PC-3 (cell line): ENCODE data around the gene DPP8. TPM values are rescaled to one million over a fixed set of nuclear protein-coding genes. Genes with fewer than 3 reads are reported as not detected.
A peak's percentile ranks its signal among the peaks of the same experiment; 100 is the strongest.

ENCODE experiments used
- ATAC-seq: fragments of 200-7000 bp; cut with Tn5 transposase; 2 replicates; pipeline ENCODE4 v1.9.1; 2020; ENCODE audit warnings: mild to moderate bottlenecking, moderate library complexity
- BruUV-seq: library from RNA; stranded (reverse); fragments of 400-500 nt; replicated peaks from 2 replicates; lab custom pipeline; 2021; lab: Mats Ljungman, UMichigan
- CTCF ChIA-PET: fragments of 300-600 bp; sonication (Branson Sonifier 250); formaldehyde crosslinking; loops from one replicate; lab custom pipeline; 2022; ENCODE audit warnings: antibody characterized with exemption; lab: Charles Lee
- POLR2A ChIA-PET: fragments of 300-600 bp; sonication (Branson Sonifier 250); formaldehyde crosslinking; loops from one replicate; lab custom pipeline; 2022; ENCODE audit warnings: antibody characterized with exemption; ENCODE audit not compliant: unreplicated experiment; lab: Charles Lee
- DNase-seq: peaks from one replicate; pipeline ENCODE4 v3.0.0-alpha.2; 2015
- H2AFZ ChIP-seq: fragments of 300-600 bp; sonication (generic); 2 replicates; pipeline ENCODE4 v1.6.0; 2016; ENCODE audit warnings: antibody characterized with exemption, low read length
- H3F3A ChIP-seq: fragments of 300-600 bp; sonication (generic); one replicate; pipeline ENCODE4 v1.6.0; 2017; ENCODE audit warnings: antibody characterized with exemption, low read length, control low read depth, mild to moderate bottlenecking; ENCODE audit not compliant: unreplicated experiment
- H3K27ac ChIP-seq: fragments of 300-600 bp; sonication (generic); 2 replicates; pipeline ENCODE4 v1.5.1; 2016; ENCODE audit warnings: mild to moderate bottlenecking, low read length
- H3K27me3 ChIP-seq: fragments of 300-600 bp; sonication (generic); 2 replicates; pipeline ENCODE4 v1.6.1; 2016; ENCODE audit warnings: low read length, mixed read lengths
- H3K36me3 ChIP-seq: fragments of 300-600 bp; sonication (generic); 2 replicates; pipeline ENCODE4 v1.6.1; 2016; ENCODE audit warnings: low read depth, mixed run types, low read length, mixed read lengths
- H3K4me1 ChIP-seq: fragments of 300-600 bp; sonication (generic); 2 replicates; pipeline ENCODE4 v1.5.1; 2016; ENCODE audit warnings: low read length; ENCODE audit not compliant: insufficient read depth
- H3K4me2 ChIP-seq: fragments of 300-600 bp; sonication (generic); 2 replicates; pipeline ENCODE4 v1.6.0; 2016; ENCODE audit warnings: low read length
- H3K4me3 ChIP-seq: fragments of 300-600 bp; sonication (generic); 2 replicates; pipeline ENCODE4 v1.5.1; 2016; ENCODE audit warnings: mild to moderate bottlenecking, low read length, mixed read lengths
- H3K79me2 ChIP-seq: fragments of 300-600 bp; sonication (generic); 2 replicates; pipeline ENCODE4 v1.6.1; 2017; ENCODE audit warnings: low read length, mixed read lengths
- H3K9ac ChIP-seq: fragments of 300-600 bp; sonication (generic); 2 replicates; pipeline ENCODE4 v1.6.0; 2016; ENCODE audit warnings: mild to moderate bottlenecking, low read length
- H3K9me2 ChIP-seq: fragments of 300-600 bp; sonication (generic); replicated peaks from 2 replicates; pipeline ENCODE4 v1.6.1; 2016; ENCODE audit warnings: mixed run types, low read length, mixed read lengths
- H3K9me3 ChIP-seq: fragments of 300-600 bp; sonication (generic); 2 replicates; pipeline ENCODE4 v1.6.1; 2016; ENCODE audit warnings: low read length, mixed read lengths
- H4K20me1 ChIP-seq: fragments of 300-600 bp; sonication (generic); 2 replicates; pipeline ENCODE4 v1.6.1; 2016; ENCODE audit warnings: low read length, mixed read lengths
- CTCF ChIP-seq: fragments of 300-600 bp; sonication (generic); conservative IDR thresholded peaks from 2 replicates; pipeline ENCODE4 v1.5.1; 2017; ENCODE audit warnings: antibody characterized with exemption, low read depth, mild to moderate bottlenecking, low read length
- EZH2 ChIP-seq: fragments of 300-600 bp; sonication (generic); IDR thresholded peaks from one replicate; pipeline ENCODE4 v1.6.1; 2017; ENCODE audit warnings: antibody characterized with exemption, mild to moderate bottlenecking, low read length; ENCODE audit not compliant: unreplicated experiment
- EZH2phosphoT487 ChIP-seq: fragments of 300-600 bp; sonication (generic); IDR thresholded peaks from 2 replicates; pipeline ENCODE4 v1.6.1; 2018; ENCODE audit warnings: mild to moderate bottlenecking, antibody characterized with exemption, low read length, borderline replicate concordance
- intact Hi-C: fragments of 100-400 bp; cut with micrococcal nuclease; formaldehyde crosslinking; loops from 2 replicates; pipeline ENCODE4 v1.9.0; 2023
- total RNA-seq: library from RNA; depleted of rRNA; stranded (reverse); fragments of >200 nt; gene quantifications from 2 replicates; pipeline ENCODE4 v1.2.3, GENCODE V29; 2014

The DPP8 gene
- total RNA-seq, 1 experiment from 2014 or later, result 20.6 TPM

GRCh38 chr15:65414841-65415621, 102.5 kb downstream of the DPP8 start:
- Histone ChIP-seq H3K27me3 (no peaks in the 10 kb centered on the region), H3K79me2 (no peaks in the 10 kb centered on the region), H3K4me1 (peaks cover 14% of the 10 kb centered on the region), H3K9ac (no peak overlapping the region), H3K4me2 (no peak overlapping the region), H3K36me3 (no peaks in the 10 kb centered on the region), H3K27ac (no peak overlapping the region), H2AFZ (no peak overlapping the region), H3K4me3 (no peak overlapping the region), H3K9me2 (no peaks in the 10 kb centered on the region), H3F3A (no peaks in the 10 kb centered on the region), H3K9me3 (no peaks in the 10 kb centered on the region), H4K20me1 (no peaks in the 10 kb centered on the region)
- no TSS peak for BruUV-seq
- CTCF ChIA-PET, result no interaction called here
- DNase-seq, result no peak
- ATAC-seq, result no peak
- intact Hi-C loops, result no loop called here
- TF ChIP-seq CTCF (no peak), EZH2 (no peak), EZH2phosphoT487 (no peak)
- POLR2A ChIA-PET, result no interaction called here

GRCh38 chr15:65413760-65414144, 103.7 kb downstream of the DPP8 start:
- Histone ChIP-seq H3K27ac (peak overlapping the region; percentile 81), H3K4me3 (no peak overlapping the region), H3K9ac (peak overlapping the region; percentile 49; the same call in 1 of the 2 replicates), H3K79me2 (no peaks in the 10 kb centered on the region), H3K4me1 (peaks cover 23% of the 10 kb centered on the region), H4K20me1 (no peaks in the 10 kb centered on the region), H3K27me3 (no peaks in the 10 kb centered on the region), H3K9me3 (no peaks in the 10 kb centered on the region), H3K4me2 (peak overlapping the region; percentile 37), H3K36me3 (no peaks in the 10 kb centered on the region), H3K9me2 (no peaks in the 10 kb centered on the region), H2AFZ (peak overlapping the region; percentile 69; the same call in 1 of the 2 replicates), H3F3A (no peaks in the 10 kb centered on the region)
- ChIA-PET CTCF (interaction anchor here (0.5 kb wide), 1 partner anchor 9 kb away, joined by 3 read pairs; no protein-coding TSS in a partner anchor), POLR2A (no interaction called here)
- intact Hi-C loops, result no loop called here
- DNase-seq, result peak; percentile 74
- ATAC-seq, result peak; percentile 74
- BruUV-seq, result no TSS peak
- TF ChIP-seq EZH2 (no peak), EZH2phosphoT487 (no peak), CTCF (no peak)
